GM23338 (cell line): ENCODE data around the gene GEMIN8.

Experiments used
- CREB1 ChIP-seq: fragments of 250-450 bp; sonication (Bioruptor Pico); IDR thresholded peaks from 2 replicates; pipeline ENCODE4 v1.5.0; 2020; ENCODE audit warnings: low read depth, mild to moderate bottlenecking, moderate library complexity
- EZH2 ChIP-seq: fragments of 200-600 bp; sonication (generic); IDR thresholded peaks from one replicate; pipeline ENCODE4 v1.8.0; 2017; ENCODE audit warnings: antibody characterized with exemption, mild to moderate bottlenecking, low read depth; ENCODE audit not compliant: unreplicated experiment
- EZH2phosphoT487 ChIP-seq: fragments of 200-600 bp; sonication (generic); IDR thresholded peaks from one replicate; pipeline ENCODE4 v1.8.1; 2018; ENCODE audit warnings: antibody characterized with exemption; ENCODE audit not compliant: unreplicated experiment
- JUNB ChIP-seq: IDR thresholded peaks from one replicate; pipeline ENCODE4 v1.6.1; 2016; ENCODE audit warnings: antibody characterized with exemption; ENCODE audit not compliant: unreplicated experiment
- NANOG ChIP-seq: IDR thresholded peaks from 2 replicates; pipeline ENCODE4 v1.6.1; 2016; ENCODE audit warnings: antibody characterized with exemption, borderline replicate concordance
- POLR2AphosphoS5 ChIP-seq: IDR thresholded peaks from 2 replicates; pipeline ENCODE4 v1.6.1; 2016; ENCODE audit warnings: antibody characterized with exemption, low read depth
- STAT1 ChIP-seq: IDR thresholded peaks from one replicate; pipeline ENCODE4 v1.6.1; 2016; ENCODE audit warnings: antibody characterized with exemption; ENCODE audit not compliant: unreplicated experiment
- ZNF114 ChIP-seq: fragments of 250-450 bp; sonication (Bioruptor Pico); IDR thresholded peaks from 2 replicates; pipeline ENCODE4 v1.5.0; 2020; ENCODE audit warnings: mild to moderate bottlenecking, moderate library complexity
- ZNF331 ChIP-seq: fragments of 250-450 bp; sonication (Bioruptor Pico); IDR thresholded peaks from 2 replicates; pipeline ENCODE4 v1.5.0; 2020; ENCODE audit warnings: low read depth, mild to moderate bottlenecking, moderate library complexity
- TF ChIP-seq, protein P1 (sequence below), 2 experiments: fragments of 200-600 bp in 1 of 2; sonication (generic) in 1 of 2; conservative IDR thresholded peaks; 2 replicates each; pipeline versions ENCODE4 v1.5.1 to v1.6.1; 2016 to 2017; ENCODE audit warnings: antibody characterized with exemption in 2 of 2, low read depth in 2 of 2, mild to moderate bottlenecking in 2 of 2, moderate library complexity in 1 of 2
- TF ChIP-seq, protein P2 (sequence below): IDR thresholded peaks from one replicate; pipeline ENCODE4 v1.6.1; 2018; ENCODE audit warnings: antibody characterized with exemption; ENCODE audit not compliant: unreplicated experiment
- TF ChIP-seq, protein P3 (sequence below): IDR thresholded peaks from 2 replicates; pipeline ENCODE4 v1.6.1; 2016; ENCODE audit warnings: antibody characterized with exemption
- TF ChIP-seq, protein P4 (sequence below): fragments of 250-450 bp; sonication (Bioruptor Pico); IDR thresholded peaks from 2 replicates; pipeline ENCODE4 v1.5.0; 2020; ENCODE audit warnings: mild to moderate bottlenecking, moderate library complexity

DNA sequence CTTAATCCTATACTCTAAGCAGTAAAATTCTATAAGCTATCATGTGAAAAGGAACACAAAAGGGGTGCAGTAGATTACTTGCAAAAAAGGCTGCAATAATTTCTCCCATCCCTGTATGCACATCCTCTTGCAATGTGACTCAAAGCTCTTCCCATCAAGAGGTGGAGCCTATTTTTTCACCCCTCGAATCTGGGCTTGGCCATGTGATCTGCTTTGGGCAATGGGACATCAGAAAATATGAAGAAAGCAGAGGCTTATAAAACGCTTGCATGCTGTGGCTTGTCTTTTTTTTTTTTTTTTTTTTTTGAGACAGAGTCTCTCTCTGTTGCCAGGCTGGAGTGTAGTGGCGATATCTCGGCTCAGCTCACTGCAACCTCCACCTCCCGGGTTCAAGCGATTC is 33.0 kb downstream of the GEMIN8 start:
- TF ChIP-seq, protein P1, sequence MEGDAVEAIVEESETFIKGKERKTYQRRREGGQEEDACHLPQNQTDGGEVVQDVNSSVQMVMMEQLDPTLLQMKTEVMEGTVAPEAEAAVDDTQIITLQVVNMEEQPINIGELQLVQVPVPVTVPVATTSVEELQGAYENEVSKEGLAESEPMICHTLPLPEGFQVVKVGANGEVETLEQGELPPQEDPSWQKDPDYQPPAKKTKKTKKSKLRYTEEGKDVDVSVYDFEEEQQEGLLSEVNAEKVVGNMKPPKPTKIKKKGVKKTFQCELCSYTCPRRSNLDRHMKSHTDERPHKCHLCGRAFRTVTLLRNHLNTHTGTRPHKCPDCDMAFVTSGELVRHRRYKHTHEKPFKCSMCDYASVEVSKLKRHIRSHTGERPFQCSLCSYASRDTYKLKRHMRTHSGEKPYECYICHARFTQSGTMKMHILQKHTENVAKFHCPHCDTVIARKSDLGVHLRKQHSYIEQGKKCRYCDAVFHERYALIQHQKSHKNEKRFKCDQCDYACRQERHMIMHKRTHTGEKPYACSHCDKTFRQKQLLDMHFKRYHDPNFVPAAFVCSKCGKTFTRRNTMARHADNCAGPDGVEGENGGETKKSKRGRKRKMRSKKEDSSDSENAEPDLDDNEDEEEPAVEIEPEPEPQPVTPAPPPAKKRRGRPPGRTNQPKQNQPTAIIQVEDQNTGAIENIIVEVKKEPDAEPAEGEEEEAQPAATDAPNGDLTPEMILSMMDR (conservative IDR thresholded peaks at IDR 0.05; ENCODE audit: low read depth in 2 of 2), result no peak
- TF ChIP-seq, protein P2, sequence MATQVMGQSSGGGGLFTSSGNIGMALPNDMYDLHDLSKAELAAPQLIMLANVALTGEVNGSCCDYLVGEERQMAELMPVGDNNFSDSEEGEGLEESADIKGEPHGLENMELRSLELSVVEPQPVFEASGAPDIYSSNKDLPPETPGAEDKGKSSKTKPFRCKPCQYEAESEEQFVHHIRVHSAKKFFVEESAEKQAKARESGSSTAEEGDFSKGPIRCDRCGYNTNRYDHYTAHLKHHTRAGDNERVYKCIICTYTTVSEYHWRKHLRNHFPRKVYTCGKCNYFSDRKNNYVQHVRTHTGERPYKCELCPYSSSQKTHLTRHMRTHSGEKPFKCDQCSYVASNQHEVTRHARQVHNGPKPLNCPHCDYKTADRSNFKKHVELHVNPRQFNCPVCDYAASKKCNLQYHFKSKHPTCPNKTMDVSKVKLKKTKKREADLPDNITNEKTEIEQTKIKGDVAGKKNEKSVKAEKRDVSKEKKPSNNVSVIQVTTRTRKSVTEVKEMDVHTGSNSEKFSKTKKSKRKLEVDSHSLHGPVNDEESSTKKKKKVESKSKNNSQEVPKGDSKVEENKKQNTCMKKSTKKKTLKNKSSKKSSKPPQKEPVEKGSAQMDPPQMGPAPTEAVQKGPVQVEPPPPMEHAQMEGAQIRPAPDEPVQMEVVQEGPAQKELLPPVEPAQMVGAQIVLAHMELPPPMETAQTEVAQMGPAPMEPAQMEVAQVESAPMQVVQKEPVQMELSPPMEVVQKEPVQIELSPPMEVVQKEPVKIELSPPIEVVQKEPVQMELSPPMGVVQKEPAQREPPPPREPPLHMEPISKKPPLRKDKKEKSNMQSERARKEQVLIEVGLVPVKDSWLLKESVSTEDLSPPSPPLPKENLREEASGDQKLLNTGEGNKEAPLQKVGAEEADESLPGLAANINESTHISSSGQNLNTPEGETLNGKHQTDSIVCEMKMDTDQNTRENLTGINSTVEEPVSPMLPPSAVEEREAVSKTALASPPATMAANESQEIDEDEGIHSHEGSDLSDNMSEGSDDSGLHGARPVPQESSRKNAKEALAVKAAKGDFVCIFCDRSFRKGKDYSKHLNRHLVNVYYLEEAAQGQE, result no peak
- no peak for TF ChIP-seq EZH2
- no peak for TF ChIP-seq EZH2phosphoT487
- TF ChIP-seq, protein P3, sequence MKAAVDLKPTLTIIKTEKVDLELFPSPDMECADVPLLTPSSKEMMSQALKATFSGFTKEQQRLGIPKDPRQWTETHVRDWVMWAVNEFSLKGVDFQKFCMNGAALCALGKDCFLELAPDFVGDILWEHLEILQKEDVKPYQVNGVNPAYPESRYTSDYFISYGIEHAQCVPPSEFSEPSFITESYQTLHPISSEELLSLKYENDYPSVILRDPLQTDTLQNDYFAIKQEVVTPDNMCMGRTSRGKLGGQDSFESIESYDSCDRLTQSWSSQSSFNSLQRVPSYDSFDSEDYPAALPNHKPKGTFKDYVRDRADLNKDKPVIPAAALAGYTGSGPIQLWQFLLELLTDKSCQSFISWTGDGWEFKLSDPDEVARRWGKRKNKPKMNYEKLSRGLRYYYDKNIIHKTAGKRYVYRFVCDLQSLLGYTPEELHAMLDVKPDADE, result no peak
- no peak for TF ChIP-seq POLR2AphosphoS5
- TF ChIP-seq CREB1, result no peak
- no peak for TF ChIP-seq NANOG
- no peak for TF ChIP-seq ZNF114 (CRISPR knock-in tag)
- TF ChIP-seq JUNB, result no peak
- no peak for TF ChIP-seq STAT1
- TF ChIP-seq ZNF331 (CRISPR knock-in tag), result no peak
- TF ChIP-seq, protein P4, sequence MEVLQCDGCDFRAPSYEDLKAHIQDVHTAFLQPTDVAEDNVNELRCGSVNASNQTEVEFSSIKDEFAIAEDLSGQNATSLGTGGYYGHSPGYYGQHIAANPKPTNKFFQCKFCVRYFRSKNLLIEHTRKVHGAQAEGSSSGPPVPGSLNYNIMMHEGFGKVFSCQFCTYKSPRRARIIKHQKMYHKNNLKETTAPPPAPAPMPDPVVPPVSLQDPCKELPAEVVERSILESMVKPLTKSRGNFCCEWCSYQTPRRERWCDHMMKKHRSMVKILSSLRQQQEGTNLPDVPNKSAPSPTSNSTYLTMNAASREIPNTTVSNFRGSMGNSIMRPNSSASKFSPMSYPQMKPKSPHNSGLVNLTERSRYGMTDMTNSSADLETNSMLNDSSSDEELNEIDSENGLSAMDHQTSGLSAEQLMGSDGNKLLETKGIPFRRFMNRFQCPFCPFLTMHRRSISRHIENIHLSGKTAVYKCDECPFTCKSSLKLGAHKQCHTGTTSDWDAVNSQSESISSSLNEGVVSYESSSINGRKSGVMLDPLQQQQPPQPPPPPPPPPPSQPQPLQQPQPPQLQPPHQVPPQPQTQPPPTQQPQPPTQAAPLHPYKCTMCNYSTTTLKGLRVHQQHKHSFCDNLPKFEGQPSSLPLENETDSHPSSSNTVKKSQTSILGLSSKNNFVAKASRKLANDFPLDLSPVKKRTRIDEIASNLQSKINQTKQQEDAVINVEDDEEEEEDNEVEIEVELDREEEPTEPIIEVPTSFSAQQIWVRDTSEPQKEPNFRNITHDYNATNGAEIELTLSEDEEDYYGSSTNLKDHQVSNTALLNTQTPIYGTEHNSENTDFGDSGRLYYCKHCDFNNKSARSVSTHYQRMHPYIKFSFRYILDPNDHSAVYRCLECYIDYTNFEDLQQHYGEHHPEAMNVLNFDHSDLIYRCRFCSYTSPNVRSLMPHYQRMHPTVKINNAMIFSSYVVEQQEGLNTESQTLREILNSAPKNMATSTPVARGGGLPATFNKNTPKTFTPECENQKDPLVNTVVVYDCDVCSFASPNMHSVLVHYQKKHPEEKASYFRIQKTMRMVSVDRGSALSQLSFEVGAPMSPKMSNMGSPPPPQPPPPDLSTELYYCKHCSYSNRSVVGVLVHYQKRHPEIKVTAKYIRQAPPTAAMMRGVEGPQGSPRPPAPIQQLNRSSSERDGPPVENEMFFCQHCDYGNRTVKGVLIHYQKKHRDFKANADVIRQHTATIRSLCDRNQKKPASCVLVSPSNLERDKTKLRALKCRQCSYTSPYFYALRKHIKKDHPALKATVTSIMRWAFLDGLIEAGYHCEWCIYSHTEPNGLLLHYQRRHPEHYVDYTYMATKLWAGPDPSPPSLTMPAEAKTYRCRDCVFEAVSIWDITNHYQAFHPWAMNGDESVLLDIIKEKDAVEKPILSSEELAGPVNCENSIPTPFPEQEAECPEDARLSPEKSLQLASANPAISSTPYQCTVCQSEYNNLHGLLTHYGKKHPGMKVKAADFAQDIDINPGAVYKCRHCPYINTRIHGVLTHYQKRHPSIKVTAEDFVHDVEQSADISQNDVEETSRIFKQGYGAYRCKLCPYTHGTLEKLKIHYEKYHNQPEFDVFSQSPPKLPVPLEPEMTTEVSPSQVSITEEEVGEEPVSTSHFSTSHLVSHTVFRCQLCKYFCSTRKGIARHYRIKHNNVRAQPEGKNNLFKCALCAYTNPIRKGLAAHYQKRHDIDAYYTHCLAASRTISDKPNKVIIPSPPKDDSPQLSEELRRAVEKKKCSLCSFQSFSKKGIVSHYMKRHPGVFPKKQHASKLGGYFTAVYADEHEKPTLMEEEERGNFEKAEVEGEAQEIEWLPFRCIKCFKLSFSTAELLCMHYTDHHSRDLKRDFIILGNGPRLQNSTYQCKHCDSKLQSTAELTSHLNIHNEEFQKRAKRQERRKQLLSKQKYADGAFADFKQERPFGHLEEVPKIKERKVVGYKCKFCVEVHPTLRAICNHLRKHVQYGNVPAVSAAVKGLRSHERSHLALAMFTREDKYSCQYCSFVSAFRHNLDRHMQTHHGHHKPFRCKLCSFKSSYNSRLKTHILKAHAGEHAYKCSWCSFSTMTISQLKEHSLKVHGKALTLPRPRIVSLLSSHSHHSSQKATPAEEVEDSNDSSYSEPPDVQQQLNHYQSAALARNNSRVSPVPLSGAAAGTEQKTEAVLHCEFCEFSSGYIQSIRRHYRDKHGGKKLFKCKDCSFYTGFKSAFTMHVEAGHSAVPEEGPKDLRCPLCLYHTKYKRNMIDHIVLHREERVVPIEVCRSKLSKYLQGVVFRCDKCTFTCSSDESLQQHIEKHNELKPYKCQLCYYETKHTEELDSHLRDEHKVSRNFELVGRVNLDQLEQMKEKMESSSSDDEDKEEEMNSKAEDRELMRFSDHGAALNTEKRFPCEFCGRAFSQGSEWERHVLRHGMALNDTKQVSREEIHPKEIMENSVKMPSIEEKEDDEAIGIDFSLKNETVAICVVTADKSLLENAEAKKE (CRISPR knock-in tag), result no peak
